H1 (cell line): ENCODE measurements around the gene BRD3OS. TPM values are rescaled to one million over a fixed set of nuclear protein-coding genes. Genes with fewer than 3 reads are reported as not detected.

ENCODE experiments used
- CTCF ChIA-PET: fragments of 300-600 bp; sonication (Branson Sonifier 250); formaldehyde crosslinking; loops from one replicate; lab custom pipeline; 2021; ENCODE audit not compliant: partially characterized antibody; lab: Charles Lee
- POLR2A ChIA-PET: fragments of 300-600 bp; sonication (Branson Sonifier 250); formaldehyde crosslinking; loops from one replicate; lab custom pipeline; 2021; ENCODE audit warnings: inconsistent platforms; ENCODE audit not compliant: partially characterized antibody; lab: Charles Lee
- DNase-seq, 2 experiments: peaks; one replicate each; pipeline versions ENCODE4 v3.0.0 to v3.0.0-alpha.2; 2010 to 2022; ENCODE audit warnings: low spot score in 2 of 2, low read depth in 1 of 2, mixed read lengths in 1 of 2
- FAIRE-seq: peaks from 2 replicates; lab custom pipeline; 2011; peaks lifted over from hg19 to GRCh38; lab: Jason Lieb, UNC
- H2AFZ ChIP-seq: 2 replicates; pipeline ENCODE4 v1.8.1; 2012; ENCODE audit warnings: low read length, inconsistent platforms
- H2AK5ac ChIP-seq: 2 replicates; pipeline ENCODE4 v1.6.1; 2013; ENCODE audit warnings: low read depth, low read length
- H2BK120ac ChIP-seq: replicated peaks from 2 replicates; pipeline ENCODE3; 2013; ENCODE audit warnings: low read depth, low read length, inconsistent platforms
- H2BK12ac ChIP-seq: 2 replicates; pipeline ENCODE4 v1.6.1; 2013; ENCODE audit warnings: low read depth, low read length
- H2BK15ac ChIP-seq: 2 replicates; pipeline ENCODE4 v1.6.1; 2013; ENCODE audit warnings: low read length
- H2BK20ac ChIP-seq: 2 replicates; pipeline ENCODE4 v1.6.1; 2013; ENCODE audit warnings: low read length
- H2BK5ac ChIP-seq: 2 replicates; pipeline ENCODE4 v1.6.1; 2013; ENCODE audit warnings: low read depth, low read length
- H3K14ac ChIP-seq: 2 replicates; pipeline ENCODE4 v1.6.1; 2013; ENCODE audit warnings: inconsistent platforms; ENCODE audit not compliant: insufficient read length
- H3K18ac ChIP-seq: 2 replicates; pipeline ENCODE4 v1.6.1; 2013; ENCODE audit warnings: low read length; ENCODE audit errors: extremely low read depth
- H3K23ac ChIP-seq: 2 replicates; pipeline ENCODE4 v1.6.1; 2013; ENCODE audit warnings: inconsistent platforms; ENCODE audit not compliant: insufficient read length
- H3K23me2 ChIP-seq: 2 replicates; pipeline ENCODE4 v1.6.1; 2013; ENCODE audit warnings: low read depth, low read length
- H3K27ac ChIP-seq: 2 replicates; pipeline ENCODE4 v1.6.1; 2011; ENCODE audit warnings: low read depth, low read length, inconsistent platforms
- H3K27me3 ChIP-seq, 4 experiments: replicated peaks in 1 of 4; 1 replicate in 1 of 4; 2 replicates in 3 of 4; pipeline versions ENCODE4 v1.6.1 to v1.8.1; 2011 to 2013; ENCODE audit warnings: low read length in 3 of 4, mild to moderate bottlenecking in 3 of 4, inconsistent platforms in 2 of 4, mixed read lengths in 2 of 4, moderate library complexity in 1 of 4; ENCODE audit not compliant: control insufficient read depth in 3 of 4, insufficient read depth in 3 of 4; ENCODE audit errors: extremely low read depth in 1 of 4
- H3K36me3 ChIP-seq, 4 experiments: 2 replicates each; pipeline versions ENCODE4 v1.6.1 to v1.8.1; 2011 to 2013; ENCODE audit warnings: mild to moderate bottlenecking in 4 of 4, low read length in 3 of 4, moderate library complexity in 2 of 4, control low read depth in 1 of 4, inconsistent platforms in 1 of 4; ENCODE audit not compliant: insufficient read depth in 4 of 4, control insufficient read depth in 2 of 4
- H3K4ac ChIP-seq: replicated peaks from 2 replicates; pipeline ENCODE3; 2013; ENCODE audit warnings: low read length, low read depth, mixed read lengths, inconsistent platforms; ENCODE audit not compliant: insufficient read length
- H3K4me1 ChIP-seq, 4 experiments: replicated peaks in 1 of 4; 1 replicate in 1 of 4; 2 replicates in 3 of 4; pipeline versions ENCODE4 v1.6.1 to v1.8.1; 2011 to 2013; ENCODE audit warnings: low read length in 3 of 4, inconsistent platforms in 2 of 4, mixed read lengths in 1 of 4; ENCODE audit not compliant: insufficient read depth in 4 of 4, control insufficient read depth in 3 of 4
- H3K4me2 ChIP-seq, 2 experiments: 2 replicates each; pipeline versions ENCODE4 v1.6.1 to v1.8.1; 2011 to 2013; ENCODE audit warnings: low read depth in 2 of 2, low read length in 2 of 2, control low read depth in 1 of 2, inconsistent platforms in 1 of 2, mild to moderate bottlenecking in 1 of 2; ENCODE audit not compliant: insufficient read depth in 1 of 2
- H3K4me3 ChIP-seq, 4 experiments: fragments of 200-600, 300-600 bp in 1 of 4; sonication (generic), shearing (Covaris generic), sonication (Bioruptor Twin) in 1 of 4; 2 replicates each; pipeline versions ENCODE4 v1.5.1 to v1.8.1; 2011 to 2016; ENCODE audit warnings: low read length in 4 of 4, low read depth in 3 of 4, control low read depth in 2 of 4, inconsistent platforms in 2 of 4, mild to moderate bottlenecking in 2 of 4, mixed read lengths in 1 of 4, moderate library complexity in 1 of 4; ENCODE audit not compliant: insufficient read depth in 2 of 4; ENCODE audit errors: extremely low read depth in 1 of 4
- H3K56ac ChIP-seq: replicated peaks from 2 replicates; pipeline ENCODE3; 2013; ENCODE audit warnings: low read depth, mild to moderate bottlenecking, mixed read lengths, low read length, inconsistent platforms; ENCODE audit not compliant: insufficient read length
- H3K79me1 ChIP-seq: 2 replicates; pipeline ENCODE4 v1.6.1; 2013; ENCODE audit warnings: low read depth, low read length, control low read depth
- H3K79me2 ChIP-seq, 2 experiments: 2 replicates each; pipeline versions ENCODE4 v1.6.1 to v1.8.1; 2012 to 2013; ENCODE audit warnings: low read length in 2 of 2, mild to moderate bottlenecking in 2 of 2, inconsistent platforms in 1 of 2; ENCODE audit not compliant: insufficient read depth in 2 of 2, control insufficient read depth in 1 of 2
- H3K9ac ChIP-seq, 4 experiments: replicated peaks in 1 of 4; 1 replicate in 1 of 4; 2 replicates in 3 of 4; pipeline versions ENCODE4 v1.6.1 to v1.8.1; 2011 to 2013; ENCODE audit warnings: low read depth in 3 of 4, low read length in 3 of 4, control low read depth in 2 of 4, mild to moderate bottlenecking in 2 of 4, moderate library complexity in 2 of 4, inconsistent platforms in 1 of 4; ENCODE audit errors: extremely low read depth in 1 of 4
- H3K9me3 ChIP-seq, 2 experiments: 2 replicates each; pipeline versions ENCODE4 v1.6.1 to v1.8.1; 2012 to 2013; ENCODE audit warnings: mild to moderate bottlenecking in 2 of 2, moderate library complexity in 2 of 2, control low read depth in 1 of 2, inconsistent platforms in 1 of 2, low read depth in 1 of 2, low read length in 1 of 2, mixed read lengths in 1 of 2; ENCODE audit not compliant: insufficient read depth in 2 of 2
- H4K20me1 ChIP-seq, 2 experiments: replicated peaks in 1 of 2; 2 replicates each; pipeline versions ENCODE3 to v1.8.1; 2011 to 2013; ENCODE audit warnings: inconsistent platforms in 2 of 2, low read length in 2 of 2, mild to moderate bottlenecking in 1 of 2; ENCODE audit not compliant: insufficient read depth in 2 of 2, control insufficient read depth in 1 of 2
- H4K5ac ChIP-seq: 2 replicates; pipeline ENCODE4 v1.6.1; 2013; ENCODE audit warnings: low read length, low read depth, mixed read lengths, inconsistent platforms; ENCODE audit not compliant: insufficient read length
- H4K8ac ChIP-seq: 2 replicates; pipeline ENCODE4 v1.8.0; 2013; ENCODE audit warnings: mild to moderate bottlenecking, moderate library complexity, low read length, inconsistent platforms; ENCODE audit not compliant: insufficient read depth; ENCODE audit errors: extremely low read depth
- H4K91ac ChIP-seq: replicated peaks from 2 replicates; pipeline ENCODE3; 2013; ENCODE audit warnings: low read length, mixed read lengths, inconsistent platforms; ENCODE audit not compliant: insufficient read length
- BRCA1 ChIP-seq: IDR thresholded peaks from 2 replicates; pipeline ENCODE4 v1.6.1; 2012; ENCODE audit warnings: low read depth, low read length, improper control_type of control experiment
- CEBPB ChIP-seq: IDR thresholded peaks from 2 replicates; pipeline ENCODE4 v1.6.1; 2012; ENCODE audit warnings: low read depth, low read length
- EGR1 ChIP-seq: IDR thresholded peaks from 2 replicates; pipeline ENCODE4 v1.6.1; 2011; ENCODE audit warnings: low read depth, low read length, borderline replicate concordance
- RBBP5 ChIP-seq: IDR thresholded peaks from 2 replicates; pipeline ENCODE4 v1.7.1; 2012; ENCODE audit warnings: low read depth, mild to moderate bottlenecking, inconsistent platforms, low read length, moderate library complexity, borderline replicate concordance
- WGBS, 2 experiments: shearing (Covaris generic) in 1 of 2; methylation state at CpG; one replicate each; pipeline versions ENCODE4 v1.1.6 to v1.1.7; 2013 to 2015; ENCODE audit warnings: low lambda C conversion rate in 2 of 2, mixed read lengths in 2 of 2, inconsistent platforms in 1 of 2, low coverage in 1 of 2, missing lambda C conversion rate in 1 of 2; ENCODE audit not compliant: insufficient replicate concordance in 2 of 2, insufficient coverage in 1 of 2, insufficient read length in 1 of 2; ENCODE audit errors: extremely low coverage in 1 of 2, missing lambda C conversion rate in 1 of 2; 5-methylcytosine and 5-hydroxymethylcytosine counted together
- polyA plus RNA-seq, 7 experiments: library from polyadenylated mRNA; depleted of rRNA in 3 of 7; stranded (reverse) in 5 of 7; unstranded in 2 of 7; fragments of >200 nt in 5 of 7; fragments of 200-250 nt in 2 of 7; gene quantifications; 1 replicate in 5 of 7; 2 replicates in 1 of 7; 4 replicates in 1 of 7; pipeline versions ENCODE4 v1.2.1 to v1.2.3, GENCODE V29; 2011 to 2013; ENCODE audit warnings: missing spikeins in 2 of 7, mixed read lengths in 2 of 7
- total RNA-seq: library from RNA; stranded (reverse); fragmentation: NEBNext Ultra II Directional; extraction: Animal tissue kit (Norgen Biotek cat#: 25700); gene quantifications from 2 replicates; pipeline ENCODE4 v1.2.1, GENCODE V29; 2021
- TF ChIP-seq, protein P1 (sequence below): IDR thresholded peaks from 2 replicates; pipeline ENCODE4 v1.6.1; 2012; ENCODE audit warnings: low read length, inconsistent platforms

Gene BRD3OS
- total and polyA plus RNA-seq, 2 of the 8 experiments (the other 6 are each of a cell fraction or from before 2014, with no cell fraction given): 12.7 to 20.2 TPM

DNA sequence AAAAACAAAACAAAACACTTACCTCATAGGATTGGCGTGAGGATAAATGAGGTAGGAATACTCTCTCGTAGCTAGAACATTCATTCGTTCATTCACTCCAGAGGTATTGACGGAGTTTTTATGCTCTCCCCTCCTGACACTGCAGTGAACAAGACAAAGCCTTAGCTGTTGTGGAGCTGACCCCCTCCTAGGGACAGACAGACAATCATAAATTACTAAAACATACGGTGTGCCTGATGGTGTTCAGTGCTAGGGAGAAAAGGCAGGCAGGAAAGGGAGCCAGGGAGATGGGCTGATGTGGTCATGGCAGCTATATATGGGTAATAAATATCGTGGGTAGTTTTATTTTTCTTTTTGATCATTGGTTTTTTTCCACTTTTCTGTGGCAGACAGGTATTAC is 48.2 kb downstream of the BRD3OS start:
- Histone ChIP-seq H3K79me2 (no peaks in the 10 kb centered on the region), H3K14ac (no peak overlapping the region), H3K4me1 (no peaks in the 10 kb centered on the region), H2AK5ac (no peak overlapping the region), H3K36me3 (no peaks in the 10 kb centered on the region), H3K23me2 (no peaks in the 10 kb centered on the region; the same call in 1 of the 2 replicates), H3K9me3 (peaks cover 9 to 17% of the 10 kb centered on the region in 2 experiments; a peak in 3 of 4 replicates), H3K27me3 (peaks cover 0 to 13% (median 10%) of the 10 kb centered on the region in 4 experiments; a peak in 3 of 7 replicates), H2BK120ac (no peak overlapping the region), H3K23ac (no peak overlapping the region), H3K4ac (no peak overlapping the region), H3K79me1 (no peaks in the 10 kb centered on the region), H3K27ac (no peak overlapping the region), H2BK15ac (no peak overlapping the region), H4K5ac (no peak overlapping the region), H4K91ac (no peak overlapping the region), H3K4me2 (no peak overlapping the region), H4K20me1 (no peaks in the 10 kb centered on the region), H3K56ac (no peak overlapping the region), H4K8ac (no peak overlapping the region), H3K9ac (no peak overlapping the region), H3K4me3 (no peak overlapping the region), H3K18ac (no peak overlapping the region), H2BK5ac (no peak overlapping the region), H2AFZ (no peak overlapping the region), H2BK12ac (no peak overlapping the region), H2BK20ac (no peak overlapping the region)
- ChIA-PET POLR2A (no interaction called here), CTCF (interaction anchor here (0.8 to 1.1 kb wide), 2 partner anchors 10 to 14 kb away, joined by 3 read pairs; no protein-coding TSS in a partner anchor)
- DNase-seq (no peak), FAIRE-seq (no peak)
- 86% methylated on average over 6 of the region's 6 CpGs; no CpG with 5 or more reads in 1 of the 2 experiments for WGBS, 2 experiments
- TF ChIP-seq BRCA1 (no peak), CEBPB (no peak), EGR1 (no peak), RBBP5 (no peak)
- TF ChIP-seq, protein P1, sequence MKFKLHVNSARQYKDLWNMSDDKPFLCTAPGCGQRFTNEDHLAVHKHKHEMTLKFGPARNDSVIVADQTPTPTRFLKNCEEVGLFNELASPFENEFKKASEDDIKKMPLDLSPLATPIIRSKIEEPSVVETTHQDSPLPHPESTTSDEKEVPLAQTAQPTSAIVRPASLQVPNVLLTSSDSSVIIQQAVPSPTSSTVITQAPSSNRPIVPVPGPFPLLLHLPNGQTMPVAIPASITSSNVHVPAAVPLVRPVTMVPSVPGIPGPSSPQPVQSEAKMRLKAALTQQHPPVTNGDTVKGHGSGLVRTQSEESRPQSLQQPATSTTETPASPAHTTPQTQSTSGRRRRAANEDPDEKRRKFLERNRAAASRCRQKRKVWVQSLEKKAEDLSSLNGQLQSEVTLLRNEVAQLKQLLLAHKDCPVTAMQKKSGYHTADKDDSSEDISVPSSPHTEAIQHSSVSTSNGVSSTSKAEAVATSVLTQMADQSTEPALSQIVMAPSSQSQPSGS: no peak
